ENCODE results near the gene ZYG11A. TPM values are rescaled to one million over a fixed set of nuclear protein-coding genes. Genes with fewer than 3 reads are reported as not detected.

Gene ZYG11A
- total and polyA plus RNA-seq, 2 of the 8 experiments (the other 6 are each of a cell fraction or from before 2014, with no cell fraction given), result 0.89 to 2.6 TPM

- H2AFZ ChIP-seq (ENCODE audit: low read length), result no peak overlapping the region
- H3K27ac ChIP-seq (ENCODE audit: low read depth, low read length), result no peak overlapping the region
- H3K4ac ChIP-seq (replicated peaks; ENCODE audit: insufficient read length, low read depth, low read length), result no peak overlapping the region
- H2BK12ac ChIP-seq (ENCODE audit: low read depth, low read length), result no peak overlapping the region
- no peak for DNase-seq (ENCODE audit: low read depth in 1 of 2, low spot score in 2 of 2)
- H4K20me1 ChIP-seq (replicated peaks in 1 of 2; ENCODE audit: control insufficient read depth in 1 of 2, insufficient read depth in 2 of 2, low read length in 2 of 2), result peaks cover 1 to 2% of the 10 kb centered on the region in 2 experiments
- H2BK5ac ChIP-seq (ENCODE audit: low read depth, low read length), result no peak overlapping the region
- H3K4me3 ChIP-seq (ENCODE audit: extremely low read depth in 1 of 4, insufficient read depth in 2 of 4, low read depth in 3 of 4, low read length in 4 of 4), result no peak overlapping the region
- H3K79me2 ChIP-seq (ENCODE audit: control insufficient read depth in 1 of 2, insufficient read depth in 2 of 2, low read length in 2 of 2), result no peaks in the 10 kb centered on the region
- no peak overlapping the region for H3K56ac ChIP-seq (replicated peaks; ENCODE audit: insufficient read length, low read depth, low read length)
- H3K18ac ChIP-seq (ENCODE audit: extremely low read depth, low read length), result no peak overlapping the region
- H2BK20ac ChIP-seq (ENCODE audit: low read length), result no peak overlapping the region; the same call in 1 of the 2 replicates
- peaks cover 0 to 2% (median 0%) of the 10 kb centered on the region in 4 experiments; a peak in 3 of 7 replicates for H3K4me1 ChIP-seq (replicated peaks in 1 of 4; ENCODE audit: control insufficient read depth in 3 of 4, insufficient read depth in 4 of 4, low read length in 3 of 4)
- H2BK120ac ChIP-seq (replicated peaks; ENCODE audit: low read depth, low read length), result no peak overlapping the region
- H4K5ac ChIP-seq (ENCODE audit: insufficient read length, low read depth, low read length), result no peak overlapping the region
- CTCF ChIA-PET (ENCODE audit: partially characterized antibody), result interaction anchor here (0.9 to 6.1 kb wide), 4 partner anchors 9 to 258 kb away, joined by 3 to 39 read pairs (median 3); no protein-coding TSS in a partner anchor
- peaks cover 5% of the 10 kb centered on the region for H3K79me1 ChIP-seq (ENCODE audit: low read depth, low read length)
- H3K14ac ChIP-seq (ENCODE audit: insufficient read length), result no peak overlapping the region
- H2AK5ac ChIP-seq (ENCODE audit: low read depth, low read length), result no peak overlapping the region
- H3K9me3 ChIP-seq (ENCODE audit: insufficient read depth in 2 of 2, low read depth in 1 of 2, low read length in 1 of 2), result no peaks in the 10 kb centered on the region; a peak in 1 of 4 replicates
- H3K9ac ChIP-seq (replicated peaks in 1 of 4; ENCODE audit: extremely low read depth in 1 of 4, low read depth in 3 of 4, low read length in 3 of 4), result no peak overlapping the region
- no peak overlapping the region for H4K91ac ChIP-seq (replicated peaks; ENCODE audit: insufficient read length, low read length)
- H2BK15ac ChIP-seq (ENCODE audit: low read length), result no peak overlapping the region
- no peaks in the 10 kb centered on the region for H3K36me3 ChIP-seq (ENCODE audit: control insufficient read depth in 2 of 4, insufficient read depth in 4 of 4, low read length in 3 of 4)
- H3K23ac ChIP-seq (ENCODE audit: insufficient read length), result no peak overlapping the region
- no peak overlapping the region for H3K4me2 ChIP-seq (ENCODE audit: insufficient read depth in 1 of 2, low read depth in 2 of 2, low read length in 2 of 2)
- FAIRE-seq, result no peak
- 94% methylated on average over 5 of the region's 7 CpGs; no CpG with 5 or more reads in 1 of the 2 experiments for WGBS, 2 experiments (ENCODE audit: extremely low coverage in 1 of 2, insufficient coverage in 1 of 2, insufficient read length in 1 of 2, insufficient replicate concordance in 2 of 2, low coverage in 1 of 2, low lambda C conversion rate in 2 of 2, missing lambda C conversion rate in 1 of 2)
- peaks cover 3 to 23% (median 13%) of the 10 kb centered on the region in 4 experiments for H3K27me3 ChIP-seq (replicated peaks in 1 of 4; ENCODE audit: control insufficient read depth in 3 of 4, extremely low read depth in 1 of 4, insufficient read depth in 3 of 4, low read length in 3 of 4)
- no peak overlapping the region for H4K8ac ChIP-seq (ENCODE audit: extremely low read depth, insufficient read depth, low read length)
- peaks cover 2% of the 10 kb centered on the region for H3K23me2 ChIP-seq (ENCODE audit: low read depth, low read length)
- POLR2A ChIA-PET (ENCODE audit: partially characterized antibody), result no interaction called here
- TF ChIP-seq NRF1 (IDR thresholded peaks at IDR 0.05; ENCODE audit: low read depth, low read length) (no peak), ATF2 (IDR thresholded peaks at IDR 0.05; ENCODE audit: low read length) (no peak), KDM4A (IDR thresholded peaks at IDR 0.05; ENCODE audit: low read depth, low read length, severe bottlenecking) (no peak), SIX5 (IDR thresholded peaks at IDR 0.05; ENCODE audit: low read depth, low read length) (no peak), BCL11A (IDR thresholded peaks at IDR 0.05; ENCODE audit: low read depth in 2 of 2, low read length in 2 of 2) (no peak)
These were observed 74.6 kb downstream of the ZYG11A start for GRCh38 chr1:52917156-52917555.
